H1 (cell line): ENCODE results near the gene GRK5. TPM values are rescaled to one million over a fixed set of nuclear protein-coding genes. Genes with fewer than 3 reads are reported as not detected.

Experiments
- CTCF ChIA-PET: fragments of 300-600 bp; sonication (Branson Sonifier 250); formaldehyde crosslinking; loops from one replicate; lab custom pipeline; 2021; ENCODE audit not compliant: partially characterized antibody; lab: Charles Lee
- POLR2A ChIA-PET: fragments of 300-600 bp; sonication (Branson Sonifier 250); formaldehyde crosslinking; loops from one replicate; lab custom pipeline; 2021; ENCODE audit warnings: inconsistent platforms; ENCODE audit not compliant: partially characterized antibody; lab: Charles Lee
- DNase-seq, 2 experiments: peaks; one replicate each; pipeline versions ENCODE4 v3.0.0 to v3.0.0-alpha.2; 2010 to 2022; ENCODE audit warnings: low spot score in 2 of 2, low read depth in 1 of 2, mixed read lengths in 1 of 2
- FAIRE-seq: peaks from 2 replicates; lab custom pipeline; 2011; peaks lifted over from hg19 to GRCh38; lab: Jason Lieb, UNC
- H2AFZ ChIP-seq: 2 replicates; pipeline ENCODE4 v1.8.1; 2012; ENCODE audit warnings: low read length, inconsistent platforms
- H2AK5ac ChIP-seq: 2 replicates; pipeline ENCODE4 v1.6.1; 2013; ENCODE audit warnings: low read depth, low read length
- H2BK120ac ChIP-seq: replicated peaks from 2 replicates; pipeline ENCODE3; 2013; ENCODE audit warnings: low read depth, low read length, inconsistent platforms
- H2BK12ac ChIP-seq: 2 replicates; pipeline ENCODE4 v1.6.1; 2013; ENCODE audit warnings: low read depth, low read length
- H2BK15ac ChIP-seq: 2 replicates; pipeline ENCODE4 v1.6.1; 2013; ENCODE audit warnings: low read length
- H2BK20ac ChIP-seq: 2 replicates; pipeline ENCODE4 v1.6.1; 2013; ENCODE audit warnings: low read length
- H2BK5ac ChIP-seq: 2 replicates; pipeline ENCODE4 v1.6.1; 2013; ENCODE audit warnings: low read depth, low read length
- H3K14ac ChIP-seq: 2 replicates; pipeline ENCODE4 v1.6.1; 2013; ENCODE audit warnings: inconsistent platforms; ENCODE audit not compliant: insufficient read length
- H3K18ac ChIP-seq: 2 replicates; pipeline ENCODE4 v1.6.1; 2013; ENCODE audit warnings: low read length; ENCODE audit errors: extremely low read depth
- H3K23ac ChIP-seq: 2 replicates; pipeline ENCODE4 v1.6.1; 2013; ENCODE audit warnings: inconsistent platforms; ENCODE audit not compliant: insufficient read length
- H3K23me2 ChIP-seq: 2 replicates; pipeline ENCODE4 v1.6.1; 2013; ENCODE audit warnings: low read depth, low read length
- H3K27ac ChIP-seq: 2 replicates; pipeline ENCODE4 v1.6.1; 2011; ENCODE audit warnings: low read depth, low read length, inconsistent platforms
- H3K27me3 ChIP-seq, 4 experiments: replicated peaks in 1 of 4; 1 replicate in 1 of 4; 2 replicates in 3 of 4; pipeline versions ENCODE4 v1.6.1 to v1.8.1; 2011 to 2013; ENCODE audit warnings: low read length in 3 of 4, mild to moderate bottlenecking in 3 of 4, inconsistent platforms in 2 of 4, mixed read lengths in 2 of 4, moderate library complexity in 1 of 4; ENCODE audit not compliant: control insufficient read depth in 3 of 4, insufficient read depth in 3 of 4; ENCODE audit errors: extremely low read depth in 1 of 4
- H3K36me3 ChIP-seq, 4 experiments: 2 replicates each; pipeline versions ENCODE4 v1.6.1 to v1.8.1; 2011 to 2013; ENCODE audit warnings: mild to moderate bottlenecking in 4 of 4, low read length in 3 of 4, moderate library complexity in 2 of 4, control low read depth in 1 of 4, inconsistent platforms in 1 of 4; ENCODE audit not compliant: insufficient read depth in 4 of 4, control insufficient read depth in 2 of 4
- H3K4ac ChIP-seq: replicated peaks from 2 replicates; pipeline ENCODE3; 2013; ENCODE audit warnings: low read length, low read depth, mixed read lengths, inconsistent platforms; ENCODE audit not compliant: insufficient read length
- H3K4me1 ChIP-seq, 4 experiments: replicated peaks in 1 of 4; 1 replicate in 1 of 4; 2 replicates in 3 of 4; pipeline versions ENCODE4 v1.6.1 to v1.8.1; 2011 to 2013; ENCODE audit warnings: low read length in 3 of 4, inconsistent platforms in 2 of 4, mixed read lengths in 1 of 4; ENCODE audit not compliant: insufficient read depth in 4 of 4, control insufficient read depth in 3 of 4
- H3K4me2 ChIP-seq, 2 experiments: 2 replicates each; pipeline versions ENCODE4 v1.6.1 to v1.8.1; 2011 to 2013; ENCODE audit warnings: low read depth in 2 of 2, low read length in 2 of 2, control low read depth in 1 of 2, inconsistent platforms in 1 of 2, mild to moderate bottlenecking in 1 of 2; ENCODE audit not compliant: insufficient read depth in 1 of 2
- H3K4me3 ChIP-seq, 4 experiments: fragments of 200-600, 300-600 bp in 1 of 4; sonication (generic), shearing (Covaris generic), sonication (Bioruptor Twin) in 1 of 4; 2 replicates each; pipeline versions ENCODE4 v1.5.1 to v1.8.1; 2011 to 2016; ENCODE audit warnings: low read length in 4 of 4, low read depth in 3 of 4, control low read depth in 2 of 4, inconsistent platforms in 2 of 4, mild to moderate bottlenecking in 2 of 4, mixed read lengths in 1 of 4, moderate library complexity in 1 of 4; ENCODE audit not compliant: insufficient read depth in 2 of 4; ENCODE audit errors: extremely low read depth in 1 of 4
- H3K56ac ChIP-seq: replicated peaks from 2 replicates; pipeline ENCODE3; 2013; ENCODE audit warnings: low read depth, mild to moderate bottlenecking, mixed read lengths, low read length, inconsistent platforms; ENCODE audit not compliant: insufficient read length
- H3K79me1 ChIP-seq: 2 replicates; pipeline ENCODE4 v1.6.1; 2013; ENCODE audit warnings: low read depth, low read length, control low read depth
- H3K79me2 ChIP-seq, 2 experiments: 2 replicates each; pipeline versions ENCODE4 v1.6.1 to v1.8.1; 2012 to 2013; ENCODE audit warnings: low read length in 2 of 2, mild to moderate bottlenecking in 2 of 2, inconsistent platforms in 1 of 2; ENCODE audit not compliant: insufficient read depth in 2 of 2, control insufficient read depth in 1 of 2
- H3K9ac ChIP-seq, 4 experiments: replicated peaks in 1 of 4; 1 replicate in 1 of 4; 2 replicates in 3 of 4; pipeline versions ENCODE4 v1.6.1 to v1.8.1; 2011 to 2013; ENCODE audit warnings: low read depth in 3 of 4, low read length in 3 of 4, control low read depth in 2 of 4, mild to moderate bottlenecking in 2 of 4, moderate library complexity in 2 of 4, inconsistent platforms in 1 of 4; ENCODE audit errors: extremely low read depth in 1 of 4
- H3K9me3 ChIP-seq, 2 experiments: 2 replicates each; pipeline versions ENCODE4 v1.6.1 to v1.8.1; 2012 to 2013; ENCODE audit warnings: mild to moderate bottlenecking in 2 of 2, moderate library complexity in 2 of 2, control low read depth in 1 of 2, inconsistent platforms in 1 of 2, low read depth in 1 of 2, low read length in 1 of 2, mixed read lengths in 1 of 2; ENCODE audit not compliant: insufficient read depth in 2 of 2
- H4K20me1 ChIP-seq, 2 experiments: replicated peaks in 1 of 2; 2 replicates each; pipeline versions ENCODE3 to v1.8.1; 2011 to 2013; ENCODE audit warnings: inconsistent platforms in 2 of 2, low read length in 2 of 2, mild to moderate bottlenecking in 1 of 2; ENCODE audit not compliant: insufficient read depth in 2 of 2, control insufficient read depth in 1 of 2
- H4K5ac ChIP-seq: 2 replicates; pipeline ENCODE4 v1.6.1; 2013; ENCODE audit warnings: low read length, low read depth, mixed read lengths, inconsistent platforms; ENCODE audit not compliant: insufficient read length
- H4K8ac ChIP-seq: 2 replicates; pipeline ENCODE4 v1.8.0; 2013; ENCODE audit warnings: mild to moderate bottlenecking, moderate library complexity, low read length, inconsistent platforms; ENCODE audit not compliant: insufficient read depth; ENCODE audit errors: extremely low read depth
- H4K91ac ChIP-seq: replicated peaks from 2 replicates; pipeline ENCODE3; 2013; ENCODE audit warnings: low read length, mixed read lengths, inconsistent platforms; ENCODE audit not compliant: insufficient read length
- BRCA1 ChIP-seq: IDR thresholded peaks from 2 replicates; pipeline ENCODE4 v1.6.1; 2012; ENCODE audit warnings: low read depth, low read length, improper control_type of control experiment
- CHD2 ChIP-seq: IDR thresholded peaks from 2 replicates; pipeline ENCODE4 v1.6.1; 2012; ENCODE audit warnings: low read length, improper control_type of control experiment
- EP300 ChIP-seq, 2 experiments: IDR thresholded peaks; 1 replicate in 1 of 2; 2 replicates in 1 of 2; pipeline ENCODE4 v1.6.1; 2011 to 2012; ENCODE audit warnings: low read depth in 2 of 2, low read length in 2 of 2, mild to moderate bottlenecking in 2 of 2, borderline replicate concordance in 1 of 2, inconsistent platforms in 1 of 2, moderate library complexity in 1 of 2
- GTF2F1 ChIP-seq: IDR thresholded peaks from 2 replicates; pipeline ENCODE4 v1.6.1; 2012; ENCODE audit warnings: low read depth, low read length, improper control_type of control experiment, borderline replicate concordance
- KDM4A ChIP-seq: IDR thresholded peaks from one replicate; pipeline ENCODE4 v1.7.1; 2012; ENCODE audit warnings: low read depth, mild to moderate bottlenecking, moderate library complexity, low read length, inconsistent platforms; ENCODE audit not compliant: severe bottlenecking
- WGBS, 2 experiments: shearing (Covaris generic) in 1 of 2; methylation state at CpG; one replicate each; pipeline versions ENCODE4 v1.1.6 to v1.1.7; 2013 to 2015; ENCODE audit warnings: low lambda C conversion rate in 2 of 2, mixed read lengths in 2 of 2, inconsistent platforms in 1 of 2, low coverage in 1 of 2, missing lambda C conversion rate in 1 of 2; ENCODE audit not compliant: insufficient replicate concordance in 2 of 2, insufficient coverage in 1 of 2, insufficient read length in 1 of 2; ENCODE audit errors: extremely low coverage in 1 of 2, missing lambda C conversion rate in 1 of 2; 5-methylcytosine and 5-hydroxymethylcytosine counted together
- polyA plus RNA-seq, 7 experiments: library from polyadenylated mRNA; depleted of rRNA in 3 of 7; stranded (reverse) in 5 of 7; unstranded in 2 of 7; fragments of >200 nt in 5 of 7; fragments of 200-250 nt in 2 of 7; gene quantifications; 1 replicate in 5 of 7; 2 replicates in 1 of 7; 4 replicates in 1 of 7; pipeline versions ENCODE4 v1.2.1 to v1.2.3, GENCODE V29; 2011 to 2013; ENCODE audit warnings: missing spikeins in 2 of 7, mixed read lengths in 2 of 7
- total RNA-seq: library from RNA; stranded (reverse); fragmentation: NEBNext Ultra II Directional; extraction: Animal tissue kit (Norgen Biotek cat#: 25700); gene quantifications from 2 replicates; pipeline ENCODE4 v1.2.1, GENCODE V29; 2021

The GRK5 gene
- total and polyA plus RNA-seq, 2 of the 8 experiments (the other 6 are each of a cell fraction or from before 2014, with no cell fraction given): 0.54 to 2.5 TPM

- no peaks in the 10 kb centered on the region for H3K23me2 ChIP-seq
- POLR2A ChIA-PET: interaction anchor here (0.6 to 1.2 kb wide), 2 partner anchors 279 to 368 kb away, joined by 3 to 4 read pairs; no protein-coding TSS in a partner anchor
- H3K4me1 ChIP-seq: peaks cover 0 to 4% (median 0%) of the 10 kb centered on the region in 4 experiments; a peak in 3 of 7 replicates
- H2BK12ac ChIP-seq: no peak overlapping the region
- no peaks in the 10 kb centered on the region for H3K9me3 ChIP-seq
- no peak overlapping the region for H3K4me2 ChIP-seq
- no peak overlapping the region for H2BK20ac ChIP-seq
- FAIRE-seq (no peak), DNase-seq (no peak)
- CTCF ChIA-PET: interaction anchor here (0.7 to 6.1 kb wide), 34 partner anchors 9 to 300 kb away, joined by 3 to 57 read pairs (median 5); partner anchors contain the start of gene GRK5
- no peak overlapping the region for H4K91ac ChIP-seq
- no peak overlapping the region for H2BK5ac ChIP-seq
- no peak overlapping the region for H2BK15ac ChIP-seq
- H3K18ac ChIP-seq: no peak overlapping the region
- no peaks in the 10 kb centered on the region for H3K79me2 ChIP-seq
- H3K9ac ChIP-seq: no peak overlapping the region
- H3K27ac ChIP-seq: no peak overlapping the region
- 94% methylated on average over 11 of the region's 12 CpGs; no CpG with 5 or more reads in 1 of the 2 experiments for WGBS, 2 experiments
- no peak overlapping the region for H2AK5ac ChIP-seq
- H3K4ac ChIP-seq: no peak overlapping the region
- H3K27me3 ChIP-seq: no peaks in the 10 kb centered on the region
- no peaks in the 10 kb centered on the region for H3K36me3 ChIP-seq
- no peak overlapping the region for H2BK120ac ChIP-seq
- H4K8ac ChIP-seq: no peak overlapping the region
- H2AFZ ChIP-seq: no peak overlapping the region
- TF ChIP-seq KDM4A (no peak), CHD2 (no peak), GTF2F1 (no peak), EP300 (IDR thresholded peaks at IDR 0.05; ENCODE audit: borderline replicate concordance in 1 of 2, low read depth in 2 of 2, low read length in 2 of 2) (no peak), BRCA1 (no peak)
- H3K56ac ChIP-seq: no peak overlapping the region
- H3K79me1 ChIP-seq: no peaks in the 10 kb centered on the region
- no peak overlapping the region for H3K14ac ChIP-seq
- H4K5ac ChIP-seq: no peak overlapping the region
- H4K20me1 ChIP-seq: no peaks in the 10 kb centered on the region
- H3K4me3 ChIP-seq: no peak overlapping the region
- H3K23ac ChIP-seq: no peak overlapping the region
Measured at GRCh38 chr10:119443970-119444660, 236.7 kb downstream of the GRK5 start.
